Panc1 (cell line): ENCODE data around the gene MXD3.

Experiments
- CTCF ChIP-seq: fragments of 450-650 bp; IDR thresholded peaks from 2 replicates; pipeline ENCODE4 v1.5.1; 2017; ENCODE audit warnings: mild to moderate bottlenecking
- POLR2AphosphoS5 ChIP-seq: IDR thresholded peaks from 2 replicates; pipeline ENCODE4 v1.6.1; 2012; ENCODE audit warnings: mild to moderate bottlenecking, low read depth, low read length, moderate library complexity
- REST ChIP-seq, 2 experiments: IDR thresholded peaks; 2 replicates each; pipeline ENCODE4 v1.6.1; 2011 to 2012; ENCODE audit warnings: low read depth in 2 of 2, control low read depth in 1 of 2, low read length in 1 of 2, mild to moderate bottlenecking in 1 of 2, moderate library complexity in 1 of 2; ENCODE audit not compliant: insufficient read depth in 1 of 2

DNA sequence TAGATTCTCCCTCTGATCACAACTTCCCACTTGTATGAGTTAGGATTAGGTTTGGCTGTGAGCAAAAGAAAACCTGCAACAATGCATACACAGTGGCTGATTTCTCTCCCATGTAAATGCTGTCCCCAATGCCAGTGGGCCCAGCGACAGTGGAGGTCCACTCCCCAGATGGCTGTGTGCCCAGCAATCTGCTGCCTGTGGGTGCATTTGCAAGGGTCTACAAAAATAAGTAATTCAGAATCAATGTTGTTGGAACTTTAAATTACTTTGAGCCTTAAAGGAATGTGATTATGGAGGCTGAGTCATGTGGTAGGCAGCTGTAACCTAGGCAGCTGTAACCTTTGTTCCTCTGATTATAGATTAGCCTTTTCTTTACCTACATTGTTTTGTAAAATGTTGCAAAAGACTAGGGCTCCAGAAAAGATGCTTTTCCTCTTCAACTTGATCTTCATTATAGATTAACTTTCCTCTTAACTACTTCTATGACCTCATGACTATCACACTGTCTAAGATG, 14.2 kb upstream of the MXD3 start:
- TF ChIP-seq CTCF (no peak), POLR2AphosphoS5 (no peak), REST (IDR thresholded peaks at IDR 0.05; ENCODE audit: insufficient read depth in 1 of 2, low read depth in 2 of 2, low read length in 1 of 2) (no peak)
